SK-N-SH (cell line): ENCODE measurements around the gene KCNJ13. TPM values are rescaled to one million over a fixed set of nuclear protein-coding genes. Genes with fewer than 3 reads are reported as not detected.

Experiments used
- CTCF ChIA-PET: fragments of 300-600, 350-600 bp; formaldehyde crosslinking; extraction: SDS; loops from one replicate; lab custom pipeline; 2021; lab: Yijun Ruan, JAX
- POLR2A ChIA-PET: fragments of 350-600 bp; sonication (Branson Sonifier 250); formaldehyde crosslinking; extraction: SDS; loops from one replicate; lab custom pipeline; 2020; ENCODE audit warnings: antibody characterized with exemption, inconsistent platforms; lab: Yijun Ruan, JAX
- DNase-seq: peaks from one replicate; pipeline ENCODE4 v3.0.0; 2012
- H2AFZ ChIP-seq: fragments of 200-600 bp; sonication (generic); 2 replicates; pipeline ENCODE4 v1.8.1; 2016; ENCODE audit warnings: antibody characterized with exemption, mild to moderate bottlenecking, low read depth
- H3F3A ChIP-seq: fragments of 200-600 bp; sonication (generic); replicated peaks from 2 replicates; pipeline ENCODE3; 2016; ENCODE audit warnings: antibody characterized with exemption, mild to moderate bottlenecking; ENCODE audit not compliant: insufficient read depth
- H3K27ac ChIP-seq, 2 experiments: fragments of 200-500 bp in 1 of 2; fragments of 200-600 bp in 1 of 2; sonication (Bioruptor generic) in 1 of 2; sonication (generic), shearing (Covaris generic) in 1 of 2; 2 replicates each; pipeline versions ENCODE4 v1.5.1 to v1.6.1; 2014 to 2016; ENCODE audit warnings: low read depth in 2 of 2, inconsistent platforms in 1 of 2, low read length in 1 of 2, mild to moderate bottlenecking in 1 of 2, mixed read lengths in 1 of 2
- H3K27me3 ChIP-seq: fragments of 200-600 bp; sonication (generic), shearing (Covaris generic); 2 replicates; pipeline ENCODE4 v1.6.1; 2016; ENCODE audit warnings: mixed run types; ENCODE audit not compliant: insufficient read depth
- H3K36me3 ChIP-seq, 2 experiments: fragments of 200-500 bp in 1 of 2; fragments of 200-600 bp in 1 of 2; sonication (Bioruptor generic) in 1 of 2; sonication (generic) in 1 of 2; replicated peaks in 1 of 2; 2 replicates each; pipeline versions ENCODE3 to v1.5.1; 2014 to 2016; ENCODE audit warnings: low read length in 1 of 2, mild to moderate bottlenecking in 1 of 2; ENCODE audit not compliant: insufficient read depth in 2 of 2, control insufficient read depth in 1 of 2
- H3K4me1 ChIP-seq, 2 experiments: fragments of 200-500 bp in 1 of 2; fragments of 200-600 bp in 1 of 2; sonication (Bioruptor generic) in 1 of 2; sonication (generic), shearing (Covaris generic) in 1 of 2; 2 replicates each; pipeline versions ENCODE4 v1.5.1 to v1.6.1; 2014 to 2016; ENCODE audit warnings: low read depth in 1 of 2, low read length in 1 of 2, mixed run types in 1 of 2; ENCODE audit not compliant: insufficient read depth in 2 of 2, control insufficient read depth in 1 of 2
- H3K4me2 ChIP-seq: fragments of 200-600 bp; sonication (generic), shearing (Covaris generic); 2 replicates; pipeline ENCODE4 v1.6.1; 2017; ENCODE audit warnings: mixed run types
- H3K4me3 ChIP-seq, 2 experiments: fragments of 200-500 bp in 1 of 2; fragments of 200-600 bp in 1 of 2; sonication (Bioruptor generic) in 1 of 2; sonication (generic), shearing (Covaris generic) in 1 of 2; 2 replicates each; pipeline versions ENCODE4 v1.5.1 to v1.8.1; 2014 to 2016; ENCODE audit warnings: low read depth in 2 of 2, inconsistent platforms in 1 of 2, low read length in 1 of 2, mild to moderate bottlenecking in 1 of 2, mixed read lengths in 1 of 2, moderate library complexity in 1 of 2
- H3K79me2 ChIP-seq: fragments of 200-600 bp; sonication (generic); 2 replicates; pipeline ENCODE4 v1.8.1; 2017; ENCODE audit warnings: mild to moderate bottlenecking; ENCODE audit not compliant: insufficient read depth
- H3K9ac ChIP-seq: fragments of 200-600 bp; sonication (generic); 2 replicates; pipeline ENCODE4 v1.6.1; 2017; ENCODE audit warnings: mixed run types
- H3K9me2 ChIP-seq: fragments of 200-600 bp; sonication (generic); 2 replicates; pipeline ENCODE4 v1.6.1; 2017; ENCODE audit warnings: mixed run types
- H3K9me3 ChIP-seq: fragments of 200-600 bp; sonication (generic); 2 replicates; pipeline ENCODE4 v1.6.1; 2017; ENCODE audit warnings: mixed run types, mild to moderate bottlenecking, moderate library complexity
- H4K20me1 ChIP-seq: fragments of 200-600 bp; sonication (generic); 2 replicates; pipeline ENCODE4 v1.6.1; 2017; ENCODE audit warnings: mild to moderate bottlenecking, mixed run types; ENCODE audit not compliant: insufficient read depth
- CHD2 ChIP-seq: fragments of 150-350 bp; IDR thresholded peaks from 2 replicates; pipeline ENCODE4 v1.6.1; 2018; ENCODE audit warnings: low read length; ENCODE audit not compliant: partially characterized antibody
- ELF1 ChIP-seq: IDR thresholded peaks from 2 replicates; pipeline ENCODE4 v1.4.0; 2012
- EP300 ChIP-seq, 2 experiments: IDR thresholded peaks; 2 replicates each; pipeline versions ENCODE4 v1.4.0 to v1.6.1; 2012; ENCODE audit warnings: borderline replicate concordance in 1 of 2, low read depth in 1 of 2, low read length in 1 of 2
- EZH2phosphoT487 ChIP-seq: fragments of 200-600 bp; sonication (generic); IDR thresholded peaks from 2 replicates; pipeline ENCODE4 v1.6.1; 2017; ENCODE audit warnings: low read depth, mixed run types, mild to moderate bottlenecking, antibody characterized with exemption, moderate library complexity, borderline replicate concordance
- FOXJ3 ChIP-seq: sonication (generic); formaldehyde crosslinking; IDR thresholded peaks from 2 replicates; pipeline ENCODE4 v1.5.1; 2020; ENCODE audit warnings: mild to moderate bottlenecking, missing genetic modification reagents
- FOXM1 ChIP-seq: IDR thresholded peaks from 2 replicates; pipeline ENCODE4 v1.4.0; 2012; ENCODE audit warnings: low read depth, mild to moderate bottlenecking
- GABPA ChIP-seq: IDR thresholded peaks from 2 replicates; pipeline ENCODE4 v1.4.0; 2012; ENCODE audit warnings: low read depth, mild to moderate bottlenecking
- NRF1 ChIP-seq: IDR thresholded peaks from 2 replicates; pipeline ENCODE4 v1.6.1; 2012; ENCODE audit warnings: low read depth, mild to moderate bottlenecking, low read length
- POLR2AphosphoS5 ChIP-seq: IDR thresholded peaks from 2 replicates; pipeline ENCODE4 v1.6.1; 2012; ENCODE audit warnings: low read depth, low read length
- RAD21 ChIP-seq: IDR thresholded peaks from 2 replicates; pipeline ENCODE4 v1.6.1; 2012; ENCODE audit warnings: mild to moderate bottlenecking, low read length
- SIN3A ChIP-seq: IDR thresholded peaks from 2 replicates; pipeline ENCODE4 v1.6.1; 2012; ENCODE audit warnings: low read depth, mild to moderate bottlenecking, low read length, moderate library complexity, borderline replicate concordance
- SMC3 ChIP-seq: IDR thresholded peaks from 2 replicates; pipeline ENCODE4 v1.6.1; 2012; ENCODE audit warnings: low read depth, low read length, improper control_type of control experiment
- TCF12 ChIP-seq: IDR thresholded peaks from 2 replicates; pipeline ENCODE4 v1.4.0; 2012
- WGBS: methylation state at CpG from one replicate; pipeline ENCODE4 v1.1.6; 2017; ENCODE audit warnings: low lambda C conversion rate; 5-methylcytosine and 5-hydroxymethylcytosine counted together
- polyA plus RNA-seq, 3 experiments: library from polyadenylated mRNA; depleted of rRNA; stranded (reverse); fragments of >200 nt; gene quantifications; 2 replicates each; pipeline ENCODE4 v1.2.3, GENCODE V29; 2012
- TF ChIP-seq, protein P1 (sequence below): IDR thresholded peaks from 2 replicates; pipeline ENCODE4 v1.4.0; 2012; ENCODE audit warnings: low read depth, borderline replicate concordance
- TF ChIP-seq, protein P2 (sequence below): IDR thresholded peaks from 2 replicates; pipeline ENCODE4; 2012
- TF ChIP-seq, protein P3 (sequence below): IDR thresholded peaks from 2 replicates; pipeline ENCODE4 v1.4.0; 2012; ENCODE audit warnings: low read depth

KCNJ13 gene
- polyA plus RNA-seq, 1 of the 3 experiments (the other 2 are of a cell fraction): not detected

DNA sequence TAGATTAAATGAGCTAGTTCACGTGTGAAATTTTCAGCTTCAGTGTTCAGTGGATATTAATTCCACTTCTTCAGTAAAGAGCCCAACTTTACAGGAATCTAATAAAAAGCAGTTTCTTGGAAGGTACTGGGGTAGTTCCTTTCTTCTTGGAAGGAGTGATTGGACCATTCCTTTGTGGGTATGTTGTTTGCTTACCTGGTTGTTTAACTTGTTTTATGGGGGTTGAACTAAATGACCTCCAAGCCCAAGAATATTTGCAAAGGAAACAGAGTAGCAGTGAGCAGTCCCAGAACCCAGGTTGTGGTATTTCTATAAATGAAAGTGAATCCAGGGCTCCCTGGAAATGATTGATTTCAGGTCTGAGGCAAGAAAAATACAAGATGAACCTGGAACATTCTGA, 31.4 kb downstream of the KCNJ13 start:
- Histone ChIP-seq H3K9ac (no peak overlapping the region), H3K36me3 (peaks cover 19 to 31% of the 10 kb centered on the region in 2 experiments), H3K4me2 (no peak overlapping the region), H3K27me3 (no peaks in the 10 kb centered on the region), H3K79me2 (0 out of 2 replicates have a peak, but pooled peaks cover 4% of the 10 kb centered on the region), H3K4me3 (no peak overlapping the region), H3K9me3 (no peaks in the 10 kb centered on the region), H3K9me2 (no peaks in the 10 kb centered on the region), H4K20me1 (no peaks in the 10 kb centered on the region), H2AFZ (no peak overlapping the region), H3K4me1 (no peaks in the 10 kb centered on the region), H3F3A (peaks cover 4% of the 10 kb centered on the region), H3K27ac (no peak overlapping the region)
- DNase-seq: no peak
- CTCF ChIA-PET: interaction anchor here (0.6 kb wide), 1 partner anchor 222 kb away, joined by 3 read pairs; no protein-coding TSS in a partner anchor
- TF ChIP-seq FOXJ3 (CRISPR knock-in tag) (no peak), RAD21 (no peak), FOXM1 (no peak), GABPA (no peak), EZH2phosphoT487 (no peak), EP300 (IDR thresholded peaks at IDR 0.05; ENCODE audit: borderline replicate concordance in 1 of 2, low read depth in 1 of 2, low read length in 1 of 2) (no peak), SIN3A (no peak), TCF12 (no peak), CHD2 (no peak), NRF1 (no peak), ELF1 (no peak), POLR2AphosphoS5 (no peak), SMC3 (no peak)
- TF ChIP-seq, protein P1, sequence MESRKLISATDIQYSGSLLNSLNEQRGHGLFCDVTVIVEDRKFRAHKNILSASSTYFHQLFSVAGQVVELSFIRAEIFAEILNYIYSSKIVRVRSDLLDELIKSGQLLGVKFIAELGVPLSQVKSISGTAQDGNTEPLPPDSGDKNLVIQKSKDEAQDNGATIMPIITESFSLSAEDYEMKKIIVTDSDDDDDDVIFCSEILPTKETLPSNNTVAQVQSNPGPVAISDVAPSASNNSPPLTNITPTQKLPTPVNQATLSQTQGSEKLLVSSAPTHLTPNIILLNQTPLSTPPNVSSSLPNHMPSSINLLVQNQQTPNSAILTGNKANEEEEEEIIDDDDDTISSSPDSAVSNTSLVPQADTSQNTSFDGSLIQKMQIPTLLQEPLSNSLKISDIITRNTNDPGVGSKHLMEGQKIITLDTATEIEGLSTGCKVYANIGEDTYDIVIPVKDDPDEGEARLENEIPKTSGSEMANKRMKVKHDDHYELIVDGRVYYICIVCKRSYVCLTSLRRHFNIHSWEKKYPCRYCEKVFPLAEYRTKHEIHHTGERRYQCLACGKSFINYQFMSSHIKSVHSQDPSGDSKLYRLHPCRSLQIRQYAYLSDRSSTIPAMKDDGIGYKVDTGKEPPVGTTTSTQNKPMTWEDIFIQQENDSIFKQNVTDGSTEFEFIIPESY: no peak
- TF ChIP-seq, protein P2, sequence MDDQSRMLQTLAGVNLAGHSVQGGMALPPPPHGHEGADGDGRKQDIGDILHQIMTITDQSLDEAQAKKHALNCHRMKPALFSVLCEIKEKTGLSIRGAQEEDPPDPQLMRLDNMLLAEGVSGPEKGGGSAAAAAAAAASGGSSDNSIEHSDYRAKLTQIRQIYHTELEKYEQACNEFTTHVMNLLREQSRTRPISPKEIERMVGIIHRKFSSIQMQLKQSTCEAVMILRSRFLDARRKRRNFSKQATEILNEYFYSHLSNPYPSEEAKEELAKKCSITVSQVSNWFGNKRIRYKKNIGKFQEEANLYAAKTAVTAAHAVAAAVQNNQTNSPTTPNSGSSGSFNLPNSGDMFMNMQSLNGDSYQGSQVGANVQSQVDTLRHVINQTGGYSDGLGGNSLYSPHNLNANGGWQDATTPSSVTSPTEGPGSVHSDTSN: no peak
- TF ChIP-seq, protein P3, sequence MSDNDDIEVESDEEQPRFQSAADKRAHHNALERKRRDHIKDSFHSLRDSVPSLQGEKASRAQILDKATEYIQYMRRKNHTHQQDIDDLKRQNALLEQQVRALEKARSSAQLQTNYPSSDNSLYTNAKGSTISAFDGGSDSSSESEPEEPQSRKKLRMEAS: no peak
- POLR2A ChIA-PET: no interaction called here
- WGBS: 96% methylated on average over 1 of the region's 1 CpG

DNA sequence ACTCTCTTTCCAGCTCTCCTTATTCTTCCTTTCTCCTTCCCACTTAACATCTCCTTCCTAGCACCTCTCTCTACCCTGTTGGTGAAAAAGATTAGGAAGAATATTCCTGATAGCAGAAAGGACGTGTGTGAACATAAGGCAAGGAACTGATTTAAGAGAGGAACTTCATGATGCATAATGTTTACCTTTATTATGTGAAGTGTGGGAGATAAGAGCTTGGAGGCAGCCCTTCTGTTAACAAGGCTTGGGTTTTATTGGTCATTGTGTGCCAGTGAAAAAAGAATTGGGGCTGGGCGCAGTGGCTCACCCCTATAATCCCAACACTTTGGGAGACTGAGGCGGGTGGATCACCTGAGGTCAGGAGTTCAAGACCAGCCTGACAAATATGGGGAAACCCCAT, 34.4 kb downstream of the KCNJ13 start:
- Histone ChIP-seq H3K9me3 (no peaks in the 10 kb centered on the region), H3K4me2 (no peak overlapping the region), H3K9me2 (no peaks in the 10 kb centered on the region), H2AFZ (no peak overlapping the region), H4K20me1 (no peaks in the 10 kb centered on the region), H3K79me2 (peaks cover 12% of the 10 kb centered on the region; the same call in 1 of the 2 replicates), H3K36me3 (peaks cover 5 to 19% of the 10 kb centered on the region in 2 experiments), H3K9ac (no peak overlapping the region), H3K4me1 (no peaks in the 10 kb centered on the region), H3F3A (peaks cover 5% of the 10 kb centered on the region), H3K27ac (no peak overlapping the region), H3K4me3 (no peak overlapping the region), H3K27me3 (no peaks in the 10 kb centered on the region)
- 96% methylated on average over 3 of the region's 3 CpGs for WGBS
- ChIA-PET POLR2A (no interaction called here), CTCF (no interaction called here)
- TF ChIP-seq SIN3A (no peak), FOXJ3 (CRISPR knock-in tag) (no peak)
- no peak for DNase-seq
